GM23338 (cell line): Measurements from ENCODE around the gene PRSS48. TPM values are rescaled to one million over a fixed set of nuclear protein-coding genes. Genes with fewer than 3 reads are reported as not detected.

Experiments
- ATAC-seq: fragments of 200-7000 bp; cut with Tn5 transposase; 3 replicates; pipeline ENCODE4 v1.9.1; 2020
- DNase-seq: peaks from one replicate; pipeline ENCODE4 v3.0.0-alpha.2; 2015; ENCODE audit warnings: low spot score
- H2AFZ ChIP-seq: fragments of 200-600 bp; sonication (generic); 2 replicates; pipeline ENCODE4 v1.8.0; 2016; ENCODE audit warnings: antibody characterized with exemption, mild to moderate bottlenecking, moderate library complexity
- H3F3A ChIP-seq: fragments of 200-600 bp; sonication (generic); replicated peaks from 2 replicates; pipeline ENCODE4 v1.8.0; 2017; ENCODE audit warnings: antibody characterized with exemption, mixed run types, low read depth
- H3K27ac ChIP-seq: fragments of 200-600 bp; sonication (generic); 2 replicates; pipeline ENCODE4 v1.6.1; 2016; ENCODE audit warnings: low read depth
- H3K27me3 ChIP-seq: fragments of 200-600 bp; sonication (generic); 2 replicates; pipeline ENCODE4 v1.8.0; 2016; ENCODE audit warnings: mild to moderate bottlenecking, mixed run types, moderate library complexity; ENCODE audit not compliant: insufficient read depth
- H3K36me3 ChIP-seq: fragments of 200-600 bp; sonication (generic); 2 replicates; pipeline ENCODE4 v1.8.0; 2016; ENCODE audit warnings: mild to moderate bottlenecking; ENCODE audit not compliant: insufficient read depth
- H3K4me1 ChIP-seq: fragments of 200-600 bp; sonication (generic); 2 replicates; pipeline ENCODE4 v1.8.0; 2016; ENCODE audit warnings: mild to moderate bottlenecking, moderate library complexity; ENCODE audit not compliant: insufficient read depth
- H3K4me2 ChIP-seq: fragments of 200-600 bp; sonication (generic); 2 replicates; pipeline ENCODE4 v1.7.1; 2017; ENCODE audit warnings: mixed run types
- H3K4me3 ChIP-seq: fragments of 200-600 bp; sonication (generic); 2 replicates; pipeline ENCODE4 v1.6.1; 2016; ENCODE audit warnings: mixed run types
- H3K79me2 ChIP-seq: fragments of 200-600 bp; sonication (generic); replicated peaks from 2 replicates; pipeline ENCODE4 v1.8.0; 2017; ENCODE audit warnings: mild to moderate bottlenecking; ENCODE audit not compliant: insufficient read depth
- H3K9me2 ChIP-seq: fragments of 200-600 bp; sonication (generic); 2 replicates; pipeline ENCODE4 v1.8.0; 2017; ENCODE audit not compliant: insufficient read depth
- H4K20me1 ChIP-seq: fragments of 200-600 bp; sonication (generic); replicated peaks from 2 replicates; pipeline ENCODE4 v1.8.0; 2017; ENCODE audit warnings: mild to moderate bottlenecking; ENCODE audit not compliant: insufficient read depth
- H3K27ac Mint-ChIP-seq: 2 replicates; pipeline ENCODE4 v1.8.0; 2020; ENCODE audit warnings: inconsistent platforms, mild to moderate bottlenecking, moderate library complexity, mixed read lengths
- H3K27me3 Mint-ChIP-seq: 3 replicates; pipeline ENCODE4 v1.8.0; 2022; ENCODE audit warnings: low read depth, mild to moderate bottlenecking, moderate library complexity, mixed read lengths, inconsistent platforms; ENCODE audit not compliant: insufficient read depth, poor library complexity
- H3K36me3 Mint-ChIP-seq: 3 replicates; pipeline ENCODE4 v1.8.0; 2021; ENCODE audit warnings: low read depth, mild to moderate bottlenecking, inconsistent platforms, moderate library complexity, mixed read lengths
- H3K4me1 Mint-ChIP-seq: 3 replicates; pipeline ENCODE4 v1.8.0; 2020; ENCODE audit warnings: mild to moderate bottlenecking, inconsistent platforms, mixed read lengths
- H3K4me3 Mint-ChIP-seq: 3 replicates; pipeline ENCODE4 v1.8.0; 2021; ENCODE audit warnings: moderate library complexity, mild to moderate bottlenecking, inconsistent platforms, mixed read lengths
- H3K9me3 Mint-ChIP-seq: 3 replicates; pipeline ENCODE4 v1.8.0; 2020; ENCODE audit warnings: moderate library complexity, mild to moderate bottlenecking, inconsistent platforms, mixed read lengths
- CREB1 ChIP-seq: fragments of 250-450 bp; sonication (Bioruptor Pico); IDR thresholded peaks from 2 replicates; pipeline ENCODE4 v1.5.0; 2020; ENCODE audit warnings: low read depth, mild to moderate bottlenecking, moderate library complexity
- EZH2 ChIP-seq: fragments of 200-600 bp; sonication (generic); IDR thresholded peaks from one replicate; pipeline ENCODE4 v1.8.0; 2017; ENCODE audit warnings: antibody characterized with exemption, mild to moderate bottlenecking, low read depth; ENCODE audit not compliant: unreplicated experiment
- EZH2phosphoT487 ChIP-seq: fragments of 200-600 bp; sonication (generic); IDR thresholded peaks from one replicate; pipeline ENCODE4 v1.8.1; 2018; ENCODE audit warnings: antibody characterized with exemption; ENCODE audit not compliant: unreplicated experiment
- JUNB ChIP-seq: IDR thresholded peaks from one replicate; pipeline ENCODE4 v1.6.1; 2016; ENCODE audit warnings: antibody characterized with exemption; ENCODE audit not compliant: unreplicated experiment
- NANOG ChIP-seq: IDR thresholded peaks from 2 replicates; pipeline ENCODE4 v1.6.1; 2016; ENCODE audit warnings: antibody characterized with exemption, borderline replicate concordance
- POLR2AphosphoS5 ChIP-seq: IDR thresholded peaks from 2 replicates; pipeline ENCODE4 v1.6.1; 2016; ENCODE audit warnings: antibody characterized with exemption, low read depth
- STAT1 ChIP-seq: IDR thresholded peaks from one replicate; pipeline ENCODE4 v1.6.1; 2016; ENCODE audit warnings: antibody characterized with exemption; ENCODE audit not compliant: unreplicated experiment
- ZNF114 ChIP-seq: fragments of 250-450 bp; sonication (Bioruptor Pico); IDR thresholded peaks from 2 replicates; pipeline ENCODE4 v1.5.0; 2020; ENCODE audit warnings: mild to moderate bottlenecking, moderate library complexity
- ZNF331 ChIP-seq: fragments of 250-450 bp; sonication (Bioruptor Pico); IDR thresholded peaks from 2 replicates; pipeline ENCODE4 v1.5.0; 2020; ENCODE audit warnings: low read depth, mild to moderate bottlenecking, moderate library complexity
- ZNF462 ChIP-seq: fragments of 250-450 bp; sonication (Bioruptor Pico); IDR thresholded peaks from 2 replicates; pipeline ENCODE4 v1.5.0; 2020; ENCODE audit warnings: mild to moderate bottlenecking, moderate library complexity
- polyA plus RNA-seq: library from polyadenylated mRNA; unstranded; fragments of >200 nt; fragmentation: Nextera tagmentation; extraction: Ambion mirVana; gene quantifications from 2 replicates; pipeline ENCODE4 v1.2.1, GENCODE V29; 2016
- total RNA-seq: library from RNA; depleted of rRNA; stranded (reverse); fragments of >200 nt; shearing (Covaris generic); gene quantifications from 2 replicates; pipeline ENCODE4 v1.2.3, GENCODE V29; 2014
- TF ChIP-seq, protein P1 (sequence below), 2 experiments: fragments of 200-600 bp in 1 of 2; sonication (generic) in 1 of 2; conservative IDR thresholded peaks; 2 replicates each; pipeline versions ENCODE4 v1.5.1 to v1.6.1; 2016 to 2017; ENCODE audit warnings: antibody characterized with exemption in 2 of 2, low read depth in 2 of 2, mild to moderate bottlenecking in 2 of 2, moderate library complexity in 1 of 2
- TF ChIP-seq, protein P2 (sequence below): IDR thresholded peaks from 2 replicates; pipeline ENCODE4 v1.6.1; 2016; ENCODE audit warnings: antibody characterized with exemption

PRSS48 gene
- total and polyA plus RNA-seq, 2 experiments from 2014 or later: 0.36 TPM; not detected in 1

- TF ChIP-seq, protein P1, sequence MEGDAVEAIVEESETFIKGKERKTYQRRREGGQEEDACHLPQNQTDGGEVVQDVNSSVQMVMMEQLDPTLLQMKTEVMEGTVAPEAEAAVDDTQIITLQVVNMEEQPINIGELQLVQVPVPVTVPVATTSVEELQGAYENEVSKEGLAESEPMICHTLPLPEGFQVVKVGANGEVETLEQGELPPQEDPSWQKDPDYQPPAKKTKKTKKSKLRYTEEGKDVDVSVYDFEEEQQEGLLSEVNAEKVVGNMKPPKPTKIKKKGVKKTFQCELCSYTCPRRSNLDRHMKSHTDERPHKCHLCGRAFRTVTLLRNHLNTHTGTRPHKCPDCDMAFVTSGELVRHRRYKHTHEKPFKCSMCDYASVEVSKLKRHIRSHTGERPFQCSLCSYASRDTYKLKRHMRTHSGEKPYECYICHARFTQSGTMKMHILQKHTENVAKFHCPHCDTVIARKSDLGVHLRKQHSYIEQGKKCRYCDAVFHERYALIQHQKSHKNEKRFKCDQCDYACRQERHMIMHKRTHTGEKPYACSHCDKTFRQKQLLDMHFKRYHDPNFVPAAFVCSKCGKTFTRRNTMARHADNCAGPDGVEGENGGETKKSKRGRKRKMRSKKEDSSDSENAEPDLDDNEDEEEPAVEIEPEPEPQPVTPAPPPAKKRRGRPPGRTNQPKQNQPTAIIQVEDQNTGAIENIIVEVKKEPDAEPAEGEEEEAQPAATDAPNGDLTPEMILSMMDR (conservative IDR thresholded peaks at IDR 0.05; ENCODE audit: low read depth in 2 of 2): no peak
- TF ChIP-seq ZNF331 (CRISPR knock-in tag): no peak
- TF ChIP-seq NANOG: no peak
- TF ChIP-seq EZH2: no peak
- TF ChIP-seq, protein P2, sequence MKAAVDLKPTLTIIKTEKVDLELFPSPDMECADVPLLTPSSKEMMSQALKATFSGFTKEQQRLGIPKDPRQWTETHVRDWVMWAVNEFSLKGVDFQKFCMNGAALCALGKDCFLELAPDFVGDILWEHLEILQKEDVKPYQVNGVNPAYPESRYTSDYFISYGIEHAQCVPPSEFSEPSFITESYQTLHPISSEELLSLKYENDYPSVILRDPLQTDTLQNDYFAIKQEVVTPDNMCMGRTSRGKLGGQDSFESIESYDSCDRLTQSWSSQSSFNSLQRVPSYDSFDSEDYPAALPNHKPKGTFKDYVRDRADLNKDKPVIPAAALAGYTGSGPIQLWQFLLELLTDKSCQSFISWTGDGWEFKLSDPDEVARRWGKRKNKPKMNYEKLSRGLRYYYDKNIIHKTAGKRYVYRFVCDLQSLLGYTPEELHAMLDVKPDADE: no peak
These were observed 9.9 kb upstream of the PRSS48 start (continued) for GRCh38 chr4:151267104-151267503.

GRCh38 chr4:151267822-151268535 is 9.0 kb upstream of the PRSS48 start:
- H3K4me3 Mint-ChIP-seq: no peak overlapping the region
- H3K27me3 Mint-ChIP-seq: peaks cover 1% of the 10 kb centered on the region
- peaks cover 6% of the 10 kb centered on the region; the same call in 2 of the 3 replicates for H3K4me1 Mint-ChIP-seq
- DNase-seq: no peak
- no peak for ATAC-seq
- no peak overlapping the region for H2AFZ ChIP-seq
- H3K4me2 ChIP-seq: no peak overlapping the region
- H3K9me3 Mint-ChIP-seq: no peaks in the 10 kb centered on the region; the same call in 2 of the 3 replicates
- H3K4me1 ChIP-seq: no peaks in the 10 kb centered on the region
- H3K27ac Mint-ChIP-seq: no peak overlapping the region
- H3K36me3 ChIP-seq: no peaks in the 10 kb centered on the region
- no peaks in the 10 kb centered on the region for H3K9me2 ChIP-seq
- peaks cover 77% of the 10 kb centered on the region for H3K79me2 ChIP-seq
- H3K27me3 ChIP-seq: no peaks in the 10 kb centered on the region
- H3K36me3 Mint-ChIP-seq: peaks cover 18% of the 10 kb centered on the region
- no peak overlapping the region for H3K27ac ChIP-seq
- peaks cover 13% of the 10 kb centered on the region for H4K20me1 ChIP-seq
- H3F3A ChIP-seq: no peaks in the 10 kb centered on the region
- no peak overlapping the region for H3K4me3 ChIP-seq
- no peak for TF ChIP-seq NANOG
- no peak for TF ChIP-seq EZH2
- no peak for TF ChIP-seq EZH2phosphoT487
- no peak for TF ChIP-seq ZNF114 (CRISPR knock-in tag)
- no peak for TF ChIP-seq ZNF462
- no peak for TF ChIP-seq ZNF331 (CRISPR knock-in tag)
- TF ChIP-seq POLR2AphosphoS5: no peak
- TF ChIP-seq CREB1: no peak
- TF ChIP-seq, protein P2: no peak
- TF ChIP-seq JUNB: no peak
- no peak for TF ChIP-seq STAT1
